NB4 (cell line): ENCODE measurements around the gene STRIP1.

ENCODE experiments used
- DNase-seq: peaks from one replicate; pipeline ENCODE4 v3.0.0; 2010; ENCODE audit warnings: low read depth
- H3K4me3 ChIP-seq: one replicate; pipeline ENCODE4 v1.5.1; 2011; ENCODE audit warnings: mild to moderate bottlenecking, low read depth, low read length, moderate library complexity
- MYC ChIP-seq: IDR thresholded peaks from 2 replicates; pipeline ENCODE4 v1.6.1; 2011; ENCODE audit warnings: low read depth, low read length
- POLR2A ChIP-seq: IDR thresholded peaks from 2 replicates; pipeline ENCODE4 v1.6.1; 2011; ENCODE audit warnings: mild to moderate bottlenecking; ENCODE audit not compliant: insufficient read length; ENCODE audit errors: extremely low read depth
- TF ChIP-seq, protein P1 (sequence below): IDR thresholded peaks from one replicate; pipeline ENCODE4 v1.5.1; 2012; ENCODE audit warnings: low read depth, low read length
- TF ChIP-seq, protein P2 (sequence below): IDR thresholded peaks from 2 replicates; pipeline ENCODE4 v1.6.1; 2011; ENCODE audit warnings: low read depth, low read length

STRIP1 gene

GRCh38 chr1:110088739-110089316 lies 54.4 kb downstream of the STRIP1 start:
- TF ChIP-seq MYC (no peak), POLR2A (no peak)
- TF ChIP-seq, protein P1, sequence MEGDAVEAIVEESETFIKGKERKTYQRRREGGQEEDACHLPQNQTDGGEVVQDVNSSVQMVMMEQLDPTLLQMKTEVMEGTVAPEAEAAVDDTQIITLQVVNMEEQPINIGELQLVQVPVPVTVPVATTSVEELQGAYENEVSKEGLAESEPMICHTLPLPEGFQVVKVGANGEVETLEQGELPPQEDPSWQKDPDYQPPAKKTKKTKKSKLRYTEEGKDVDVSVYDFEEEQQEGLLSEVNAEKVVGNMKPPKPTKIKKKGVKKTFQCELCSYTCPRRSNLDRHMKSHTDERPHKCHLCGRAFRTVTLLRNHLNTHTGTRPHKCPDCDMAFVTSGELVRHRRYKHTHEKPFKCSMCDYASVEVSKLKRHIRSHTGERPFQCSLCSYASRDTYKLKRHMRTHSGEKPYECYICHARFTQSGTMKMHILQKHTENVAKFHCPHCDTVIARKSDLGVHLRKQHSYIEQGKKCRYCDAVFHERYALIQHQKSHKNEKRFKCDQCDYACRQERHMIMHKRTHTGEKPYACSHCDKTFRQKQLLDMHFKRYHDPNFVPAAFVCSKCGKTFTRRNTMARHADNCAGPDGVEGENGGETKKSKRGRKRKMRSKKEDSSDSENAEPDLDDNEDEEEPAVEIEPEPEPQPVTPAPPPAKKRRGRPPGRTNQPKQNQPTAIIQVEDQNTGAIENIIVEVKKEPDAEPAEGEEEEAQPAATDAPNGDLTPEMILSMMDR: no peak
- TF ChIP-seq, protein P2, sequence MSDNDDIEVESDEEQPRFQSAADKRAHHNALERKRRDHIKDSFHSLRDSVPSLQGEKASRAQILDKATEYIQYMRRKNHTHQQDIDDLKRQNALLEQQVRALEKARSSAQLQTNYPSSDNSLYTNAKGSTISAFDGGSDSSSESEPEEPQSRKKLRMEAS: no peak
- DNase-seq: no peak
- H3K4me3 ChIP-seq: no peak overlapping the region

GRCh38 chr1:110089561-110090275 lies 55.3 kb downstream of the STRIP1 start:
- H3K4me3 ChIP-seq: no peak overlapping the region
- TF ChIP-seq, protein P1: no peak
- DNase-seq: no peak

DNA sequence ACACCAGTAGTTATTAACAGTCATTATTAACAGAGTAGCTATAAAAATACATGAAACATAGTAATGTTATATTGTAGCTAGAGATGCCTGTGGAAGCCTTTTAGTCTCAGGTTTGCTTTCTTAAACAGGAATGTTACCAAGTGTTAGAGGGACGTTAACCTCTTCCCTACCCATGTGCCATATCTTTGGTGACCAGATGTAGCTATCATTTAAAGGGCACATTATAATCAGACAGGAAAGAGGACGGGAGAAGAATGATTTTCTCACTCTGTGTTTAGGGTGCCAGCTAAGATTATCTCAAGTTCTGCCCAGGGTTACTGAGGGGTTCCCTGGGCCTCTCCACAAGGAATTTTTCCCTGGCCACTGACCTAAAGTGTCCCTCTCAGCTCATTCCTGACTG lies 57.0 kb downstream of the STRIP1 start:
- H3K4me3 ChIP-seq: no peak overlapping the region
- no peak for DNase-seq
- TF ChIP-seq MYC (no peak), POLR2A (no peak)
- TF ChIP-seq, protein P1: no peak
- TF ChIP-seq, protein P2: no peak

DNA sequence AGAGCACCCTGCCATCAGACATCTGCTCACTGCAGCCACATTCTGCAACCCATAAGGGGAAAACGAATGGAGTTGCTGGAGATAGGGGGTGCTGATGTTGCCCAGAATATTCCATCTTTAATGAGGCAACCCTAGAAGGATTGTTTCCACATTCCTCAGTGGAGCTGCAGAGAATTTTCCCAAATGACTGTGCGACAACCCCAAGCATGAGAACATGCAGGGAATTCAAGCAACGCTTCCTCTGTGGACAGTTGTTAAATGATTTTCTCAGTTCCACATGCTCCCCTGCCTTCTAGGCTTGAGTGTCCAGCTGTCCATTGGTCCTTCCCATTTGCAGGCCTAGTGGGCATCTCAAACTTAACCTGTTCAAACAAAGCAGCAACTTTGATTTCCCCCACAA lies 57.4 kb downstream of the STRIP1 start:
- no peak overlapping the region for H3K4me3 ChIP-seq
- TF ChIP-seq, protein P1: no peak
- TF ChIP-seq POLR2A: no peak
- DNase-seq: no peak

- H3K4me3 ChIP-seq: no peak overlapping the region
- TF ChIP-seq, protein P1: no peak
- no peak for TF ChIP-seq MYC
- TF ChIP-seq, protein P2: no peak
- TF ChIP-seq POLR2A: no peak
These were observed 58.6 kb downstream of the STRIP1 start for GRCh38 chr1:110092991-110093390.

More at GRCh38 chr1:110092991-110093390, 58.6 kb downstream of the STRIP1 start:
- no peak for DNase-seq
